Right lobe of liver (tissue), 6 donors: ENCODE results near the gene BBS4. TPM values are rescaled to one million over a fixed set of nuclear protein-coding genes. Genes with fewer than 3 reads are reported as not detected.

Experiments
- ATAC-seq, 4 donors: fragments of 200-7000 bp; cut with Tn5 transposase; one replicate each; pipeline ENCODE4 v1.9.1; 2020; ENCODE audit warnings: mild to moderate bottlenecking in 4 of 4, moderate library complexity in 4 of 4
- DNase-seq, 3 donors: peaks; one replicate each; pipeline ENCODE4 v3.0.0-alpha.2; 2020
- H3K27ac ChIP-seq, 3 donors: fragments of 200-600 bp; one replicate each; pipeline ENCODE4 v1.8.0; 2022
- H3K27me3 ChIP-seq, 2 donors: fragments of 200-600 bp; one replicate each; pipeline ENCODE4 v1.8.0; 2022
- H3K36me3 ChIP-seq, 4 donors: fragments of 200-600 bp; sonication (generic) in 1 of 4; one replicate each; pipeline versions ENCODE4 v1.5.1 to v1.8.0; 2017 to 2022; ENCODE audit warnings: control low read depth in 1 of 4
- H3K4me1 ChIP-seq, 4 donors: fragments of 200-600 bp; sonication (generic) in 1 of 4; one replicate each; pipeline versions ENCODE4 v1.5.1 to v1.8.0; 2017 to 2022; ENCODE audit warnings: control low read depth in 1 of 4
- H3K4me3 ChIP-seq, 3 donors: fragments of 200-600 bp; one replicate each; pipeline ENCODE4 v1.8.0; 2022
- H3K9me3 ChIP-seq, 4 donors: fragments of 200-600 bp; sonication (generic) in 1 of 4; one replicate each; pipeline versions ENCODE4 v1.5.1 to v1.8.0; 2017 to 2022; ENCODE audit warnings: control low read depth in 1 of 4
- POLR2A ChIP-seq: fragments of 450-650 bp; IDR thresholded peaks from one replicate; pipeline ENCODE4 v1.6.1; 2017; ENCODE audit warnings: antibody characterized with exemption, mild to moderate bottlenecking
- WGBS: methylation state at CpG from one replicate; pipeline ENCODE4 v1.1.6; 2018; ENCODE audit warnings: low coverage, low lambda C conversion rate; ENCODE audit not compliant: insufficient coverage; ENCODE audit errors: missing lambda C conversion rate; 5-methylcytosine and 5-hydroxymethylcytosine counted together
- intact Hi-C, 2 donors: fragments of 100-400 bp; cut with DNase I; formaldehyde crosslinking; loops; one replicate each; pipeline versions ENCODE4 v1.11.2 to v1.14.1; 2022
- total RNA-seq, 6 experiments: library from RNA; depleted of rRNA in 2 of 6; stranded (reverse); fragments of >200 nt in 2 of 6; fragmentation: NEBNext Ultra II Directional in 3 of 6; extraction: Animal tissue kit (Norgen Biotek cat#: 25700) in 3 of 6; gene quantifications; one replicate each; pipeline versions ENCODE4 v1.1.0 to v1.2.4, GENCODE V29; 2016 to 2023
- TF ChIP-seq, protein P1 (sequence below), 4 donors: fragments of 200-600 bp in 3 of 4; fragments of 450-650 bp in 1 of 4; IDR thresholded peaks; one replicate each; pipeline versions ENCODE4 v1.5.1 to v1.8.0; 2016 to 2022; ENCODE audit warnings: antibody characterized with exemption in 4 of 4, mild to moderate bottlenecking in 2 of 4
- donor health status: DM: no; HTN: yes; CAD: no.
- donor health status: DM: no; HTN: no; CAD: no.
- donor health status: DM: no; HTN: no; CAD: no.
- donor health status: DM: no; HTN: yes; CAD: no.
- donor health status: DM: no; HTN: yes; CAD: no.

Gene BBS4
- total RNA-seq, 6 experiments from 2014 or later, result 6.0 to 24.1 (median 9.5) TPM

- Histone ChIP-seq H3K36me3 (peaks cover 0 to 6% (median 0%) of the 10 kb centered on the region in 4 donors), H3K4me3 (peak overlapping the region; percentile 99 to 100 (median 100)), H3K4me1 (peaks cover 0 to 14% (median 8%) of the 10 kb centered on the region in 4 donors), H3K27ac (peak overlapping the region in 2 of 3 donors; percentile 88 to 95), H3K27me3 (no peaks in the 10 kb centered on the region), H3K9me3 (no peaks in the 10 kb centered on the region)
- TF ChIP-seq, protein P1, sequence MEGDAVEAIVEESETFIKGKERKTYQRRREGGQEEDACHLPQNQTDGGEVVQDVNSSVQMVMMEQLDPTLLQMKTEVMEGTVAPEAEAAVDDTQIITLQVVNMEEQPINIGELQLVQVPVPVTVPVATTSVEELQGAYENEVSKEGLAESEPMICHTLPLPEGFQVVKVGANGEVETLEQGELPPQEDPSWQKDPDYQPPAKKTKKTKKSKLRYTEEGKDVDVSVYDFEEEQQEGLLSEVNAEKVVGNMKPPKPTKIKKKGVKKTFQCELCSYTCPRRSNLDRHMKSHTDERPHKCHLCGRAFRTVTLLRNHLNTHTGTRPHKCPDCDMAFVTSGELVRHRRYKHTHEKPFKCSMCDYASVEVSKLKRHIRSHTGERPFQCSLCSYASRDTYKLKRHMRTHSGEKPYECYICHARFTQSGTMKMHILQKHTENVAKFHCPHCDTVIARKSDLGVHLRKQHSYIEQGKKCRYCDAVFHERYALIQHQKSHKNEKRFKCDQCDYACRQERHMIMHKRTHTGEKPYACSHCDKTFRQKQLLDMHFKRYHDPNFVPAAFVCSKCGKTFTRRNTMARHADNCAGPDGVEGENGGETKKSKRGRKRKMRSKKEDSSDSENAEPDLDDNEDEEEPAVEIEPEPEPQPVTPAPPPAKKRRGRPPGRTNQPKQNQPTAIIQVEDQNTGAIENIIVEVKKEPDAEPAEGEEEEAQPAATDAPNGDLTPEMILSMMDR (IDR thresholded peaks at IDR 0.05), result no peak
- no peak for TF ChIP-seq POLR2A
- DNase-seq, result no peak
- ATAC-seq, result no peak
- WGBS, result 34% methylated on average over 12 of the region's 14 CpGs
- intact Hi-C loops, result no loop called here
Observed at GRCh38 chr15:72782274-72783003, 96.4 kb downstream of the BBS4 start.

GRCh38 chr15:72783004-72783639 is 97.1 kb downstream of the BBS4 start:
- WGBS, result 0% methylated on average over 15 of the region's 52 CpGs
- H3K27ac ChIP-seq, result peak overlapping the region; percentile 61 to 95 (median 88)
- H3K4me1 ChIP-seq, result peaks cover 0 to 14% (median 8%) of the 10 kb centered on the region in 4 donors
- DNase-seq, result peak in 1 of 3 donors; percentile 77
- ATAC-seq, result peak in 3 of 4 donors; percentile 5 to 52 (median 33)
- intact Hi-C loops, result no loop called here
- peak overlapping the region; percentile 99 to 100 (median 100) for H3K4me3 ChIP-seq
- no peaks in the 10 kb centered on the region for H3K27me3 ChIP-seq
- no peak for TF ChIP-seq POLR2A
- TF ChIP-seq, protein P1 (IDR thresholded peaks at IDR 0.05), result no peak
- no peaks in the 10 kb centered on the region for H3K9me3 ChIP-seq
- peaks cover 0 to 6% (median 0%) of the 10 kb centered on the region in 4 donors for H3K36me3 ChIP-seq

GRCh38 chr15:72783640-72784455 is 97.8 kb downstream of the BBS4 start, which contains the start of gene ADPGK:
Gene ADPGK, minus strand, starts transcription at chr15:72783758. Its CDS starts 67 bp downstream, at chr15:72783691.
- TF ChIP-seq, protein P1 (IDR thresholded peaks at IDR 0.05), result peak; percentile 30 to 58 (median 50)
- peak; percentile 87 for TF ChIP-seq POLR2A
- intact Hi-C loops, result no loop called here
- peaks cover 0 to 14% (median 8%) of the 10 kb centered on the region in 4 donors for H3K4me1 ChIP-seq
- H3K9me3 ChIP-seq, result no peaks in the 10 kb centered on the region
- WGBS, result 3% methylated on average over 17 of the region's 68 CpGs
- ATAC-seq (peak; percentile 93 to 96 (median 94)), DNase-seq (peak; percentile 91 to 93 (median 92))
- H3K4me3 ChIP-seq, result peak within 1 kb of the TSS; percentile 99 to 100 (median 100)
- peaks cover 0 to 6% (median 0%) of the 10 kb centered on the region in 4 donors for H3K36me3 ChIP-seq
- H3K27ac ChIP-seq, result peak within 1 kb of the TSS; percentile 61 to 95 (median 88)
- H3K27me3 ChIP-seq, result no peaks in the 10 kb centered on the region

DNA sequence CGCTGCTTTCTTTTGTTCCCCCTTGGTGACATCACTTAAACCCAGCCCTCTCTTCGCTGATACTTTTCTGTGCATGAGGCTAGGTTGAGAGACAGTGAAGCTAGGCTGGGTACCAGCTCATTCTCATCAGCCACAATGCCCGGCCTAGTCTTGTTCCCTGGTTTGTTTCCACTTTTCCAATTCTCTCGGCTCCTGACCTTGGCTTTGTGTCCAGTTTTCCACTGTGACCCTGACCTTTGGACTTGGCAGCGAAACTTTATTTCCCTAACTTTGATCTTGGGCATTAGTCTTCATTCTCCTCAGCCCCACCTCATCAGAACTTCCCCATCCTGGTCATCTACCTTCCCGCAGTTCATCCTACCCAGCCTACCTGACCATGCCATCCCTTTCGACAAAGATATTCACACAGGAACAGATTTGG is 98.5 kb downstream of the BBS4 start:
- Histone ChIP-seq H3K36me3 (peaks cover 0 to 6% (median 0%) of the 10 kb centered on the region in 4 donors), H3K27me3 (no peaks in the 10 kb centered on the region), H3K9me3 (no peaks in the 10 kb centered on the region), H3K4me3 (peak overlapping the region; percentile 99 to 100 (median 100)), H3K27ac (peak overlapping the region; percentile 61 to 95 (median 88)), H3K4me1 (peaks cover 0 to 14% (median 8%) of the 10 kb centered on the region in 4 donors)
- ATAC-seq, result no peak
- no peak for TF ChIP-seq POLR2A
- peak in 1 of 3 donors; percentile 51 for DNase-seq
- intact Hi-C loops, result no loop called here
- 31% methylated on average over 7 of the region's 7 CpGs for WGBS
